Skeletal muscle tissue (tissue), 4 donors: ENCODE data around the gene MED12L. TPM values are rescaled to one million over a fixed set of nuclear protein-coding genes. Genes with fewer than 3 reads are reported as not detected.
"Not testable (repeated sequence)": the region's sequence is repeated elsewhere in the genome, so short reads cannot be mapped to it uniquely, and the experiment has no call there.

Experiments used
- H3K27ac ChIP-seq: one replicate; pipeline ENCODE4 v1.7.0; 2013; ENCODE audit warnings: mild to moderate bottlenecking, low read depth, low read length, inconsistent platforms
- H3K27me3 ChIP-seq, 3 donors: one replicate each; pipeline ENCODE4 v1.7.0; 2013; ENCODE audit warnings: low read length in 3 of 3; ENCODE audit not compliant: control insufficient read depth in 3 of 3, insufficient read depth in 3 of 3
- H3K36me3 ChIP-seq, 3 donors: one replicate each; pipeline ENCODE4 v1.7.0; 2013; ENCODE audit warnings: low read length in 3 of 3; ENCODE audit not compliant: control insufficient read depth in 3 of 3, insufficient read depth in 3 of 3
- H3K4me1 ChIP-seq, 3 donors: one replicate each; pipeline ENCODE4 v1.7.0; 2013; ENCODE audit warnings: low read length in 3 of 3, mild to moderate bottlenecking in 3 of 3; ENCODE audit not compliant: control insufficient read depth in 3 of 3, insufficient read depth in 3 of 3
- H3K4me3 ChIP-seq, 3 donors: one replicate each; pipeline ENCODE4 v1.7.0; 2013; ENCODE audit warnings: low read length in 3 of 3
- H3K9ac ChIP-seq, 3 donors: one replicate each; pipeline ENCODE4 v1.7.0; 2013; ENCODE audit warnings: low read length in 3 of 3, mild to moderate bottlenecking in 3 of 3, moderate library complexity in 2 of 3, low read depth in 1 of 3
- H3K9me3 ChIP-seq, 3 donors: one replicate each; pipeline ENCODE4 v1.7.0; 2013; ENCODE audit warnings: low read length in 3 of 3; ENCODE audit not compliant: control insufficient read depth in 3 of 3
- total RNA-seq: library from RNA; depleted of rRNA; stranded (reverse); fragments of >200 nt; gene quantifications from one replicate; pipeline ENCODE4 v1.2.3, GENCODE V29; 2014
- donor health status: Osteomylitis.

MED12L gene
- total RNA-seq, 1 donor from 2014 or later, result 8.9 TPM

GRCh38 chr3:151169948-151170679 is 84.7 kb downstream of the MED12L start:
- H3K9me3 ChIP-seq, H3K27me3 ChIP-seq, H3K4me3 ChIP-seq, H3K9ac ChIP-seq, H3K36me3 ChIP-seq: not testable (repeated sequence)
- peak overlapping the region; percentile 60 for H3K27ac ChIP-seq
- H3K4me1 ChIP-seq, result peaks cover 4 to 13% (median 7%) of the 10 kb centered on the region in 3 donors

GRCh38 chr3:151171145-151171757 is 85.8 kb downstream of the MED12L start:
- Histone ChIP-seq H3K27me3 (no peaks in the 10 kb centered on the region), H3K36me3 (no peaks in the 10 kb centered on the region), H3K4me1 (peaks cover 4 to 13% (median 7%) of the 10 kb centered on the region in 3 donors), H3K27ac (peak overlapping the region; percentile 38), H3K9ac (no peak overlapping the region), H3K9me3 (no peaks in the 10 kb centered on the region), H3K4me3 (no peak overlapping the region)

- Histone ChIP-seq H3K36me3 (no peaks in the 10 kb centered on the region), H3K27ac (no peak overlapping the region), H3K27me3 (no peaks in the 10 kb centered on the region), H3K4me3 (no peak overlapping the region), H3K4me1 (peaks cover 0 to 13% (median 7%) of the 10 kb centered on the region in 3 donors), H3K9me3 (no peaks in the 10 kb centered on the region), H3K9ac (no peak overlapping the region)
Observed at GRCh38 chr3:151174351-151174750, 88.9 kb downstream of the MED12L start.

GRCh38 chr3:151175952-151176351 is 90.5 kb downstream of the MED12L start:
- Histone ChIP-seq H3K9ac (no peak overlapping the region), H3K27ac (no peak overlapping the region)

GRCh38 chr3:151178208-151178845 is 92.9 kb downstream of the MED12L start:
- Histone ChIP-seq H3K4me3 (no peak overlapping the region), H3K9ac (no peak overlapping the region), H3K36me3 (no peaks in the 10 kb centered on the region), H3K4me1 (no peaks in the 10 kb centered on the region), H3K27me3 (no peaks in the 10 kb centered on the region), H3K27ac (no peak overlapping the region), H3K9me3 (no peaks in the 10 kb centered on the region)

More at GRCh38 chr3:151175952-151176351, 90.5 kb downstream of the MED12L start:
- no peak overlapping the region for H3K4me3 ChIP-seq
- H3K27me3 ChIP-seq, result no peaks in the 10 kb centered on the region
- no peaks in the 10 kb centered on the region for H3K36me3 ChIP-seq
- peaks cover 0 to 2% (median 0%) of the 10 kb centered on the region in 3 donors for H3K4me1 ChIP-seq
- H3K9me3 ChIP-seq, result no peaks in the 10 kb centered on the region

- H3K4me3 ChIP-seq, result no peak overlapping the region
- H3K27me3 ChIP-seq, result no peaks in the 10 kb centered on the region
- H3K36me3 ChIP-seq, result no peaks in the 10 kb centered on the region
- no peak overlapping the region for H3K9ac ChIP-seq
- H3K27ac ChIP-seq, result no peak overlapping the region
- no peaks in the 10 kb centered on the region for H3K9me3 ChIP-seq
- H3K4me1 ChIP-seq, result no peaks in the 10 kb centered on the region
Observed at GRCh38 chr3:151182349-151183079, 97.0 kb downstream of the MED12L start.

GRCh38 chr3:151183265-151183671 is 97.8 kb downstream of the MED12L start:
- Histone ChIP-seq H3K27ac (no peak overlapping the region), H3K36me3 (no peaks in the 10 kb centered on the region), H3K27me3 (no peaks in the 10 kb centered on the region), H3K4me3 (no peak overlapping the region), H3K4me1 (no peaks in the 10 kb centered on the region), H3K9ac (no peak overlapping the region), H3K9me3 (no peaks in the 10 kb centered on the region)

GRCh38 chr3:151191095-151191494 is 105.6 kb downstream of the MED12L start:
- Histone ChIP-seq H3K27me3 (no peaks in the 10 kb centered on the region), H3K4me1 (no peaks in the 10 kb centered on the region), H3K4me3 (no peak overlapping the region), H3K36me3 (no peaks in the 10 kb centered on the region), H3K27ac (no peak overlapping the region), H3K9me3 (no peaks in the 10 kb centered on the region), H3K9ac (no peak overlapping the region)

GRCh38 chr3:151192545-151192944 is 107.1 kb downstream of the MED12L start:
- Histone ChIP-seq H3K27ac (no peak overlapping the region), H3K4me3 (no peak overlapping the region), H3K9me3 (no peaks in the 10 kb centered on the region), H3K4me1 (no peaks in the 10 kb centered on the region), H3K36me3 (no peaks in the 10 kb centered on the region), H3K9ac (no peak overlapping the region), H3K27me3 (no peaks in the 10 kb centered on the region)
